Measurements from ENCODE around the gene RAB43.
"Not testable (repeated sequence)": the region's sequence is repeated elsewhere in the genome, so short reads cannot be mapped to it uniquely, and the experiment has no call there.

Gene RAB43

DNA sequence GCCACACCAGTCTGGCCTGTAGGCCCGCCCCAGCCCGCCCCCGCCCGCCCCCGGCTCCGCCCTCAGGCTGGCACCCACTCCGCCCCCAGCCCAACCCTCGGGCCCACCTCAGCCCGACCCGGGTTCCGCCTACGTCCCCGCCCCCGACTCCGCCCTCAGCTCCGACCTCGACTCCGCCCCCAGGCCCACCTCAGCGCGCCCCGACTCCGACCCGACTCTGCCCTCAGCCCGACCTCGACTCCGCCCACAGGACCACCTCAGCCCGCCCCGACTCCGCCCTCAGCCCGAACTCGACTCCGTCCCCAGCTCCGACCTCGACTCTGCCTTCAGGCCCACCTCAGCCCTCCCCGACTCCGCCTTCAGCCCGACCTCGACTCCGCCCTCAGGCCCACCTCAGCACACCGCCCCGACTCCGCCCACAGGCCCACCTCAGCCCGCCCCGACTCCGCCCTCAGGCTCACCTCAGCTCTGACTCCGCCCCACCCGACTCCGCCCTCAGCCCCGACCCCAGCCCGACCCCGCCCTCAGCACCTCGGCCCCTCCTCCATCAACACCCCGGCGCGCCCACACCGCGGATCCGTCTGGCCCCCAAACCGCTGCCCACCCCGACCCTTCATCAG is at the start of gene RAB43:
TSS of gene RAB43 (minus strand) at position 13 of the 620 bp plus-strand sequence. CDS start 315 bp downstream, outside the sequence.
- Histone ChIP-seq H3K36me3 (peaks cover 0 to 11% (median 10%) of the 10 kb centered on the region in 3 donors), H3K4me3 (peak within 1 kb of the TSS; percentile 69 to 94), H3K27me3 (no peaks in the 10 kb centered on the region), H3K9me3 (no peaks in the 10 kb centered on the region), H3K4me1 (peaks cover 0 to 30% (median 24%) of the 10 kb centered on the region in 4 donors), H3K27ac (peak within 1 kb of the TSS; percentile 95 to 98)
- DNase-seq = peak; percentile 81 to 95
- intact Hi-C loops (cut with DNase I; ENCODE audit: low total_unique reads) = loop anchor here (10.0 kb wide), 1 partner anchor 63 kb away; the partner anchor contains the start of gene CNBP
- no peak for TF ChIP-seq CTCF (IDR thresholded peaks at IDR 0.05)

- peaks cover 0 to 23% (median 19%) of the 10 kb centered on the region in 4 donors for H3K4me1 ChIP-seq
- H3K36me3 ChIP-seq = peaks cover 63 to 73% (median 66%) of the 10 kb centered on the region in 3 donors
- no peaks in the 10 kb centered on the region for H3K27me3 ChIP-seq
- no peak for TF ChIP-seq CTCF (IDR thresholded peaks at IDR 0.05)
- no peak for DNase-seq
- no peak overlapping the region for H3K4me3 ChIP-seq
- H3K27ac ChIP-seq = no peak overlapping the region
- H3K9me3 ChIP-seq = no peaks in the 10 kb centered on the region
- intact Hi-C loops (cut with DNase I; ENCODE audit: low total_unique reads) = no loop called here
These were observed 45.2 kb upstream of the RAB43 start for GRCh38 chr3:129166579-129167332.

DNA sequence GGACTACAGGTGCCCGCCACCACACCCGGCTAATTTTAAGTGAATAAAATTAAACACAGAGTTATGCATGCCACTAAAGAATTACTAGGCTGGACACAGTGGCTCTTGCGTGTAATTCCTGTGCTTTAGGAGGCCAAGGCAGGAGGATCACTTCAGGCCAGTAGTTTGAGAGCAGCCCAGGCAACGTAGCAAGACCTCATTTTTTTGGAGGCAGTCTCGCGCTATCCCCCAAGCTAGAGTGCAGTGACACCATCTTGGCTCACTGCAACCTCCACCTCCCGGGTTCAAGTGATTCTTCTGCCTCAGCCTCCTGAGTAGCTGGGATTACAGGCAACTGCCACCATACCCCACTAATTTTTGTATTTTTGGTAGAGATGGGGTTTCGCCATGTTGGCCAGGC is 44.0 kb upstream of the RAB43 start:
- intact Hi-C loops (cut with DNase I; ENCODE audit: low total_unique reads); H3K27me3 ChIP-seq: not testable (repeated sequence)
- H3K36me3 ChIP-seq = peaks cover 51 to 61% (median 55%) of the 10 kb centered on the region in 3 donors

GRCh38 chr3:129164500-129164899 is 42.9 kb upstream of the RAB43 start:
- Histone ChIP-seq H3K9me3 (no peaks in the 10 kb centered on the region), H3K4me3 (no peak overlapping the region), H3K27me3 (no peaks in the 10 kb centered on the region), H3K4me1 (peaks cover 0 to 21% (median 17%) of the 10 kb centered on the region in 4 donors), H3K36me3 (peaks cover 40 to 50% (median 44%) of the 10 kb centered on the region in 3 donors), H3K27ac (no peak overlapping the region)
- TF ChIP-seq CTCF (IDR thresholded peaks at IDR 0.05) = no peak
- no peak for DNase-seq
- intact Hi-C loops (cut with DNase I; ENCODE audit: low total_unique reads) = no loop called here

More for the DNA sequence above, 44.0 kb upstream of the RAB43 start:
- not testable (repeated sequence) for H3K9me3 ChIP-seq, DNase-seq, H3K4me3 ChIP-seq, H3K27ac ChIP-seq
- H3K4me1 ChIP-seq = peaks cover 0 to 15% (median 13%) of the 10 kb centered on the region in 4 donors

DNA sequence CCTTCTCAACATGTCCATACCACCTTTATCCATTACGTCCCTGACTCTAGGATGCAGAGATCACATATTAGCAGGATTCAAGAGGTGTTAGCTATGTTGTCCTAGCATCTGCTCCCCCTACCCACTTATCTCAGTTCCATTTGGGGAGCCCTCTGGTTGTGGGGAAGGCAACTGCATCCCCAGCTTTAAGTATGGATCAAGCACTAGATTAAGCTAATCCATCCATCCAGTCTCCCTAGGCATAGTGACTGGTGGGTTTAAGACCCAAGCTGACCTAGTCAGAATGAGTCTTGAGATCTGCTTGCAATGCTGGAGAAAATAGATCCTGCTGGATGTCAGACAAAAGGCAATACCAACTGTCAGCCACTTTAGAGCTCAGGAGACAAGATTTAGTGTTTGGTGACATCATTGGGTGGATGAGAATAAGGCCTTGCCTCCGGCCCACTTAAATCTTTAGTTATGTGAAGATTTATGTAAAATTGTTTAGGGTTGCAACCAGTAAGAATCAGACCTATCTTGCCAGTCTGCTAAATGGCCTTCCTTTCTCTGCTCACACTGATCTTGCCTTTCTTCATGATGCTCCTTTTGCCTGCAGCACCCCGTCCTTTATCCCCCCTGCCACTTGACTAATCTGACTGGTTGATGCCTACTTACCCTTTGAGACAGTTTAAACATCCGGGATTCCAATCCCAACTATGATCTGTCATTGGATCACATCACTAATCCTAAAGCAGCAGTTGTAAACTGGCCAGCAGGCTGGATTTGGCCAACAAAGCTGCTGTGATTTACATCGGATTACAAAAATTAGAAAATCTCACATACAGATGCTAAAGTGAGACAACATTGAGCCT is 41.4 kb upstream of the RAB43 start:
- Histone ChIP-seq H3K4me1 (peaks cover 0 to 31% (median 22%) of the 10 kb centered on the region in 4 donors), H3K9me3 (no peaks in the 10 kb centered on the region), H3K4me3 (no peak overlapping the region), H3K36me3 (peaks cover 33 to 44% (median 37%) of the 10 kb centered on the region in 3 donors), H3K27me3 (no peaks in the 10 kb centered on the region), H3K27ac (peak overlapping the region in 1 of 2 donors; percentile 9)
- intact Hi-C loops (cut with DNase I; ENCODE audit: low total_unique reads) = no loop called here
- TF ChIP-seq CTCF (IDR thresholded peaks at IDR 0.05) = no peak
- DNase-seq = no peak
